ENCODE measurements around the gene RPS15. TPM values are rescaled to one million over a fixed set of nuclear protein-coding genes. Genes with fewer than 3 reads are reported as not detected.
A peak's percentile ranks its signal among the peaks of the same experiment; 100 is the strongest.

RPS15 gene
- 803 and 928 TPM in 2 replicates for total RNA-seq (2012; rRNA removed)

DNA sequence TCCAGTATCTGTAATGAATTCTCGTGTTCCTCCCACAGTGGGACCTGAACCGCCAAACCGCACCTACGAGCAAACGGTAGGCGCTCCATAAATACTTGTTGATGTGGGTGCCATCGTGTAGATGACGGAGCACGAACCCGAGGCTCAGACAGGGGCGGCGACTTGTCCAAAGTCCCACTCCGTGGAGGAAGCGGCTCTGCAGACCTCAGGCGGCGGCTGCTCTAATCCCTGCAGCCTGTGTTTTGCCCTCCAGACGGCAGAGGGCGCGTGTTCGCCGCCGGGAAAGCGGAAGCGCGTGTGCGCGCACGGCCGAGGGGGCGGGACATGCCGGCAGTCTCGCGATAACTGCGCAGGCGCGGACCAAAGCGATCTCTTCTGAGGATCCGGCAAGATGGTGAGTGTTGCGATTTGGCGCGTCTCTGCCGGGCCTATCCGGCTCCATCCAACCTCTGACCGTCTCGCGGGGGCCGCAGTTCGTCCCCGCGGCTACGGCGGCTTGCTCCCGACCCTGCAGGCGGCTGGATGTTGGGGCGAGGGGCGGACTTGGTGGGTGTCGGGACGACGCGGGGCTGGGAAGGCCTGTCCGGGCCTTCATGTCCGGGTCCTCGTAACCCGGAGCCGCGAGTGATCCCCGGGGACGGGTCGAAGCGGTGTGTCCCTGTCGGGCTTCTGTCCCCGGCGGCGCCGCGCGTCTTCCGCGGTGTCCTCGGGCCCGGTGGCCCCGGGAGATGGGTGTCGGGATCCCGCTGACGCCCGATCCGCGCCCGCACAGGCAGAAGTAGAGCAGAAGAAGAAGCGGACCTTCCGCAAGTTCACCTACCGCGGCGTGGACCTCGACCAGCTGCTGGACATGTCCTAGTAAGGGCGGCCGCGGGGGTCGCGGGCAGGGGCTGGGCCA lies at the start of gene RPS15:
RPS15 (plus strand) TSS at position 362 of the 898 bp plus-strand sequence; CDS start at position 392, 30 bp downstream.
- Histone ChIP-seq H3K9ac (ENCODE audit: low read depth, low read length) (peak within 1 kb of the TSS; percentile 99), H3K4me2 (ENCODE audit: low read length) (peak within 1 kb of the TSS; percentile 99), H3K9me3 (replicated peaks; ENCODE audit: low read length) (no peaks in the 10 kb centered on the region), H3K36me3 (ENCODE audit: insufficient read depth, low read length) (peaks cover 68% of the 10 kb centered on the region), H3K4me1 (ENCODE audit: control insufficient read depth, insufficient read depth, low read length) (peaks cover 24% of the 10 kb centered on the region), H3K4me3 (ENCODE audit: low read length) (peak within 1 kb of the TSS; percentile 98), H3K27me3 (ENCODE audit: control insufficient read depth, insufficient read depth, low read length) (no peaks in the 10 kb centered on the region)

DNA sequence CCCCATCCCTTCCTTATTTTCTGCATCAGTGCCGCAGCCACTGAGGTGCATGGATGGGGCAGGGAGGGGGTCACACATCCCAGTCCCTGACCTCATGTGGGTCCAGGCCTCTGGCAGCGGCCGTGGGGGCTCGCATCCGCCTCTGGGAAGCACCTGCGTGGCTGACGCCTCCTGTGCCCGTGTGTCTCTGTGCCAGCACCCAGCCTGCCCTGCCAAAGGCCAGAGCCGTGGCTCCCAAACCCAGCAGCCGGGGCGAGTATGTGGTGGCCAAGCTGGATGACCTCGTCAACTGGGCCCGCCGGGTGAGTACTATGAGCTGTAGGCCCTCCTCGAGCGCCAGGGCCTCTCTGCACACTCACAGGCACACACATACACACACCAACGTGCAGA lies 49.6 kb upstream of the RPS15 start:
- Histone ChIP-seq H3K9me3 (replicated peaks; ENCODE audit: low read length) (no peaks in the 10 kb centered on the region), H3K36me3 (ENCODE audit: insufficient read depth, low read length) (peaks cover 33% of the 10 kb centered on the region), H3K27me3 (ENCODE audit: control insufficient read depth, insufficient read depth, low read length) (no peaks in the 10 kb centered on the region), H3K9ac (ENCODE audit: low read depth, low read length) (no peak overlapping the region), H3K4me1 (ENCODE audit: control insufficient read depth, insufficient read depth, low read length) (peaks cover 5% of the 10 kb centered on the region), H3K4me2 (ENCODE audit: low read length) (no peak overlapping the region), H3K4me3 (ENCODE audit: low read length) (no peak overlapping the region)

DNA sequence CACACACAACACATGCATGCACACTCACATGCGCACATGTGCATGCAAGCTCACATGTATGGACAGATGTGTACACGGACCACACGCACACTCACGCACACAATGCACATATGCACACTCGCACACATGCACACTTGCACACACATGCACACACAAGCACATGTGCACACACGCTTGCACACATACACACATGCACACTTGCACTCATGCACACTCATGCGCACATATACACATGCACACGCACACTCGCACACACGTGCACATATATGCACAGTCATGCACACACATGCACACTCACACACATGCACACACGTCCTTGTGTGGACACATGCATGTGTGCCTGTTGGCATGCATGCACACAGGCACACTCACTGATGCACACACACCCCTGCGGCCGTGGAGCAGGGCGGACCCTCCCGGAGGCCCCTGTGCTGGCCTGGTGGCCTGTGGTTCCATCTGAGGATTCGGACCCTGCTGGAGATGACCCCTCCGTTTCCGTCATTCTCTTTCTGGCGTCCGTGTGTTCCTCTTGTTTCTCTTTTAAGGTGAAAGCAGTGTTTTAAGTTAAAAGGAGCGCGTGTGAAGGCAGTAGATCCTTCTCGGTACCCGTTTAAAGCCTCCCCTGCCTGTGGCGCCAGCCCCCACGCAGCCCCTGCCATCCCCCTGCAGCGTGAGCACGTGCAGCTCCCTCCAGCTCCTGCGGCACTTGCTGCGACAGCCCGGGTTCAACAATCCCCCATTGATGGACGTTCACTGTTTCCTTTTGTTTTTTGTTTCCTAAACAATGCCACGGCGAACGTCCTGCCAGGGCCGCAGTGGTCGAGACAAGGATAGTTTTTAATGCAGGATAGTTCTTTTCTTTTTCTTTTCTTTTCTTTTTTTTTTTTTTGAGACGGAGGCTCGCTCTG lies 48.9 kb upstream of the RPS15 start:
- Histone ChIP-seq H3K36me3 (ENCODE audit: insufficient read depth, low read length) (peaks cover 37% of the 10 kb centered on the region), H3K27me3 (ENCODE audit: control insufficient read depth, insufficient read depth, low read length) (no peaks in the 10 kb centered on the region), H3K4me3 (ENCODE audit: low read length) (no peak overlapping the region), H3K9ac (ENCODE audit: low read depth, low read length) (no peak overlapping the region), H3K4me1 (ENCODE audit: control insufficient read depth, insufficient read depth, low read length) (peaks cover 5% of the 10 kb centered on the region), H3K9me3 (replicated peaks; ENCODE audit: low read length) (no peaks in the 10 kb centered on the region), H3K4me2 (ENCODE audit: low read length) (no peak overlapping the region)

DNA sequence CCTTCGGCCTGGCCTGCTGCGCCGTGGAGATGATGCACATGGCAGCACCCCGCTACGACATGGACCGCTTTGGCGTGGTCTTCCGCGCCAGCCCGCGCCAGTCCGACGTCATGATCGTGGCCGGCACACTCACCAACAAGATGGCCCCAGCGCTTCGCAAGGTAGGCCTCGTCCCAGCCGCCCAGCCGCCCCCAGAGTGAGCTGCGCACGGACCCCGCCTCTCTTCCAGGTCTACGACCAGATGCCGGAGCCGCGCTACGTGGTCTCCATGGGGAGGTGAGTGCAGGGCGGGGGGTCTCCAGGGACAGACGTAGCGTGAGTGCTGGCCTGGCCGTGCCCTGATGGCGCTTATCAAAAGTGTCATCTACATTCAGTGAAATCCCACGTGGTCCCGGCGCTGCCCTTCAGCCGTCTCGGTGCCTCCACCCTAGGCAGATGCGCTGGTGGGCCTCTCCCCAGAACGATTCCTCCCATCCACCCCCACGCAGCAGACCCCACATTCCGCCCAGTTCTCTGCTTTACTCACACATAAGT lies 47.2 kb upstream of the RPS15 start:
- H3K4me1 ChIP-seq (ENCODE audit: control insufficient read depth, insufficient read depth, low read length) = no peaks in the 10 kb centered on the region
- H3K36me3 ChIP-seq (ENCODE audit: insufficient read depth, low read length) = peaks cover 37% of the 10 kb centered on the region
- H3K27me3 ChIP-seq (ENCODE audit: control insufficient read depth, insufficient read depth, low read length) = no peaks in the 10 kb centered on the region
- no peak overlapping the region for H3K4me2 ChIP-seq (ENCODE audit: low read length)
- H3K9ac ChIP-seq (ENCODE audit: low read depth, low read length) = no peak overlapping the region
- no peak overlapping the region for H3K4me3 ChIP-seq (ENCODE audit: low read length)
- H3K9me3 ChIP-seq (replicated peaks; ENCODE audit: low read length) = no peaks in the 10 kb centered on the region

DNA sequence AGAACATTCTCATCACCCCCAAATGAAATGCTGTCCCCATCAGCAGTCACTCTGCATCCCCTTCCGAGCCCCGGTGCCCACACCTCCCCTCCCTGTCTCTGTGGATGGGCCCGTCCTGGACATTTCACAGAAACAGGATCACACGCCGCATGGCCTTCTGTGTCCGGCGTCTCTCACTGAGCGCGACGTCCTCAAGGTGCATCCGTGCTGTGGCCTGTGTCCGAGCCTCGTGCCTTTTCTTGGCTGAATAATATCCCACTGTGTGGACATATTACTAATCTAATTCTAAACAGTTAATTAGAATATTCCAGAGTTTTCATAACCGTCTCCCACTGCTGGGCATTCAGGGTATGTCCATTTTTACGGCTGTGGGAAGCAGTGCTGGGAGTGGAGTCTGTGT lies 45.8 kb upstream of the RPS15 start:
- Histone ChIP-seq H3K9me3 (replicated peaks; ENCODE audit: low read length) (no peaks in the 10 kb centered on the region), H3K4me2 (ENCODE audit: low read length) (no peak overlapping the region), H3K9ac (ENCODE audit: low read depth, low read length) (no peak overlapping the region), H3K4me1 (ENCODE audit: control insufficient read depth, insufficient read depth, low read length) (no peaks in the 10 kb centered on the region), H3K4me3 (ENCODE audit: low read length) (no peak overlapping the region), H3K36me3 (ENCODE audit: insufficient read depth, low read length) (peaks cover 37% of the 10 kb centered on the region), H3K27me3 (ENCODE audit: control insufficient read depth, insufficient read depth, low read length) (no peaks in the 10 kb centered on the region)

DNA sequence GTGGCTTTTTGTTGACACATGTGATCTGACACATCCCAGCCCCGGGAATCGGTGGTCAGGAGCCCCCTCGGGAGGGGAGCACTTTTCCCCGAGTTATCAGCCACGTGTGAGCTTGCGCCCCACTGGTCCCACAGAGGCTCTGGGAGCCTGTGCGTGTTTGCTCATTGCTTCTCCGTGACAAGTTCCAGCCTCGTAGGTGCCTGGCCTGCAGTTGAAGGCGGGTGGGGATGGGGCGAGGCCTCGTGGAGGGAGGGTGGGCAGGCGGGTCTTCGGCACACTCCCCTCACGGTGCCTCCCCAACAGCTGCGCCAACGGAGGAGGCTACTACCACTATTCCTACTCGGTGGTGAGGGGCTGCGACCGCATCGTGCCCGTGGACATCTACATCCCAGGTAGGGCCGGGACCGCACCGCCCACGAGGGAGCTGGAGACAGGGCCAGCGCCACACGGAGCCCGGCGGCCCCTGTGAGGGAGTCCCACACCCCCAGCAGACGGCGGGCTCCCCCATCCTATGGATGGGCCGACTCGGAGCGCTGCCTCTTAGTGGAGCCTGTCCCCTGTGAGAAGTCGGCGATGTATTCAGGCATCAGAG lies 45.2 kb upstream of the RPS15 start:
- Histone ChIP-seq H3K4me3 (ENCODE audit: low read length) (no peak overlapping the region), H3K9ac (ENCODE audit: low read depth, low read length) (no peak overlapping the region), H3K9me3 (replicated peaks; ENCODE audit: low read length) (no peaks in the 10 kb centered on the region), H3K4me1 (ENCODE audit: control insufficient read depth, insufficient read depth, low read length) (no peaks in the 10 kb centered on the region), H3K36me3 (ENCODE audit: insufficient read depth, low read length) (peaks cover 37% of the 10 kb centered on the region), H3K27me3 (ENCODE audit: control insufficient read depth, insufficient read depth, low read length) (no peaks in the 10 kb centered on the region), H3K4me2 (ENCODE audit: low read length) (no peak overlapping the region)

DNA sequence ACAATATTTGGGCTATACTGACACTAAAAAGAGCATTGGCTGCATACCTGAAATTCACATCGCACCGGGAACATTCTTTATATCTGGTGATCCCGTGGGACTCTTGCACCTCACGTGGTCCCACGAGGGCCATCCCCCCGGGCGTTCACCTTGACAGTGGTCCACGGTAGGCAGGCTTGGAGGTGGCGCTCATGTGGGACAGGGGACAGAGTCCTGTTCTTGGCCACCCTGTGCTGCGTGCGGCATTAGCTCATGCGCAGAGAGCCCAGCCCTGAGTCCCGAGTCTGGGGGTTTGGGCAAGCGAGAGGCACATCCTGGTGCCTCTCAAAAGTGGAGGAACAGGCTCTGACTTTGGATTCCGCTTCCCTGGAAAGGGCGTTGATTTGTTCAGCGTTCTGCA lies 44.4 kb upstream of the RPS15 start:
- H3K4me2 ChIP-seq (ENCODE audit: low read length) = no peak overlapping the region
- H3K27me3 ChIP-seq (ENCODE audit: control insufficient read depth, insufficient read depth, low read length) = no peaks in the 10 kb centered on the region
- no peak overlapping the region for H3K4me3 ChIP-seq (ENCODE audit: low read length)
- H3K36me3 ChIP-seq (ENCODE audit: insufficient read depth, low read length) = peaks cover 31% of the 10 kb centered on the region
- no peak overlapping the region for H3K9ac ChIP-seq (ENCODE audit: low read depth, low read length)
- H3K9me3 ChIP-seq (replicated peaks; ENCODE audit: low read length) = no peaks in the 10 kb centered on the region
- H3K4me1 ChIP-seq (ENCODE audit: control insufficient read depth, insufficient read depth, low read length) = no peaks in the 10 kb centered on the region

DNA sequence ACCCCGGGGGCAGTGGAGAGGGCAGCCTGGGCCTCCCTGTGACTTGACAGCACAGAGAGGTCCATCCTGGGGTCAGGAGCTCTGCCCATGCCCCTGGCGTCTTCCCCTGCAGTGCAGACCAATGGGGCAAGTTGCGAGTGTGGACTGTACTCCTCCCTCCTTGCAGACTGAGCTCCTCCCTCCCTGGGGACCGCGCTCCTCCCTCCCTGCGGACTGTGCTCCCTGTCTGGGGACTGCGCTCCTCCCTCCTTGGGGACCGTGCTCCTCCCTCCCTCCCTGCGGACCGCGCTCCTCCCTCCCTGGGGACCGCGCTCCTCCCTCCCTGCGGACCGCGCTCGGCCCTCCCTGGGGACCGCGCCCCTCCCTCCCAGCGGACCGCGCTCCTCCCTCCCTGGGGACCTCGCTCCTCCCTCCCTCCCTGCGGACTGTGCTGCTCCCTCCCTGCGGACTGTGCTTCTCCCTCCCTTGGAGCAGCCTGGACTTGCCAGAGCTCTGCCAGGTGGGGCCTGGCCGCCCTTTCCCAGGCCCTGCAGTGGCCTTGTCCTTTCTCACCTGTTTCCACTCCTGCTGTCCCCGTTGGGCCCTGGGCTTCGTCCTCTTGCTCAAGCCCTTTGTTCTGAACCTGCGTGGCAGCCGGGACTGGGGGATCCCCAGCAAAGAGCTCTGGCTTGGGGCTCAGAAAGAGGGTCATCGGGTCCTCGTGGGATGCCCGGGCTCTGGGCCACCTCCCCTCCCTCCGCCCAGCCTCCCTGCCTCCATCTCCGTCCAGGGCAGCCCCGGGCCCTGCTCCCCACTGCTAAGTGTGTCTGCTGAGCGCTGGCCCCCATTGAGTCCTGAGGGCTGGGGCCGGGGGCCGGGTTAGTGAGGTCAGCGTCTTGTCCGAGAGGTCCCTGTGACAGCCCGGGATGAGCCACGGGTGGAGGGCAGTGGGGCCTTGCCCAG lies 43.7 kb upstream of the RPS15 start:
- Histone ChIP-seq H3K27me3 (ENCODE audit: control insufficient read depth, insufficient read depth, low read length) (no peaks in the 10 kb centered on the region), H3K4me3 (ENCODE audit: low read length) (no peak overlapping the region), H3K9ac (ENCODE audit: low read depth, low read length) (no peak overlapping the region), H3K4me2 (ENCODE audit: low read length) (no peak overlapping the region), H3K36me3 (ENCODE audit: insufficient read depth, low read length) (peaks cover 24% of the 10 kb centered on the region), H3K9me3 (replicated peaks; ENCODE audit: low read length) (no peaks in the 10 kb centered on the region), H3K4me1 (ENCODE audit: control insufficient read depth, insufficient read depth, low read length) (no peaks in the 10 kb centered on the region)

DNA sequence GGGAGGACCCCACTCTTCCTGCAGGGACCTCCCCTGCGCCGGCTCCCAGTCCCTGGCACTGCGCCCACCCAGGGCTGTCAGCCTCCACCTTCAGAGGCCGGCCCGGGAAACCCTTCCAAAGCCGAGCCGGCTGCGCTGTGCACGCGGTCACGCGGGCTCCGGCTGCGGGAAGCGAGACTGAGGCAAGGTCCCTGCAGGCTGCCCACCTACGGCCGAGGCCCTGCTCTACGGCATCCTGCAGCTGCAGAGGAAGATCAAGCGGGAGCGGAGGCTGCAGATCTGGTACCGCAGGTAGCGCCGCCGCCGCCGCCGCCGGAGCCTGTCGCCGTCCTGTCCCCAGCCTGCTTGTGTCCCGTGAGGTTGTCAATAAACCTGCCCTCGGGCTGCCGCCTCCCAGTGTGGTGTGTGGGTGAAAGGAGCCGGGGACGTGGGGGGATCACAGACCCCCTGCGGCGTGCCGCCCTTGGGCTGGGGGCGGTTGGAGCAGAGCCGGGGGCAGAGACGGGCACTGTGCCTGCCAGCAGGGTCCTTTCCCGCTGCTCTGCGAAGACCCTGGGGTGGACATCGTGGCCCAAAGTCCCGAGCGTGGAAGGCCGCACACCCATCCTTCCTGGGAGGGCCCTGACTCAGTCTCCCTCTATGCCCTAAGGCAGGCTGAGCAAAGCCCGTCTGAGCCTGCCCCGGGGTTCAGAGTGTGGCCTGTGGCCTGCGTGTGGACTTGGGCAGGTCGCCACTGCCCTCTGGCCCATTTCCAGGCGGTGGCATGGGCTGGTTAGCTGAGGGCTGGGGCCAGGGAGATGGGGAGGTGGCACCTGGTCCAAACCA lies 42.8 kb upstream of the RPS15 start:
- H3K4me3 ChIP-seq (ENCODE audit: low read length) = no peak overlapping the region
- peaks cover 4% of the 10 kb centered on the region for H3K4me1 ChIP-seq (ENCODE audit: control insufficient read depth, insufficient read depth, low read length)
- H3K9me3 ChIP-seq (replicated peaks; ENCODE audit: low read length) = no peaks in the 10 kb centered on the region
- peaks cover 19% of the 10 kb centered on the region for H3K36me3 ChIP-seq (ENCODE audit: insufficient read depth, low read length)
- no peak overlapping the region for H3K4me2 ChIP-seq (ENCODE audit: low read length)
- no peak overlapping the region for H3K9ac ChIP-seq (ENCODE audit: low read depth, low read length)
- H3K27me3 ChIP-seq (ENCODE audit: control insufficient read depth, insufficient read depth, low read length) = no peaks in the 10 kb centered on the region

Data from skeletal muscle satellite cell (primary cell).